ENCODE data around the gene GRK5. TPM values are rescaled to one million over a fixed set of nuclear protein-coding genes. Genes with fewer than 3 reads are reported as not detected.

GRK5 gene
- total and polyA plus RNA-seq, 5 donors from 2014 or later = 5.1 to 46.4 (median 14.5) TPM

DNA sequence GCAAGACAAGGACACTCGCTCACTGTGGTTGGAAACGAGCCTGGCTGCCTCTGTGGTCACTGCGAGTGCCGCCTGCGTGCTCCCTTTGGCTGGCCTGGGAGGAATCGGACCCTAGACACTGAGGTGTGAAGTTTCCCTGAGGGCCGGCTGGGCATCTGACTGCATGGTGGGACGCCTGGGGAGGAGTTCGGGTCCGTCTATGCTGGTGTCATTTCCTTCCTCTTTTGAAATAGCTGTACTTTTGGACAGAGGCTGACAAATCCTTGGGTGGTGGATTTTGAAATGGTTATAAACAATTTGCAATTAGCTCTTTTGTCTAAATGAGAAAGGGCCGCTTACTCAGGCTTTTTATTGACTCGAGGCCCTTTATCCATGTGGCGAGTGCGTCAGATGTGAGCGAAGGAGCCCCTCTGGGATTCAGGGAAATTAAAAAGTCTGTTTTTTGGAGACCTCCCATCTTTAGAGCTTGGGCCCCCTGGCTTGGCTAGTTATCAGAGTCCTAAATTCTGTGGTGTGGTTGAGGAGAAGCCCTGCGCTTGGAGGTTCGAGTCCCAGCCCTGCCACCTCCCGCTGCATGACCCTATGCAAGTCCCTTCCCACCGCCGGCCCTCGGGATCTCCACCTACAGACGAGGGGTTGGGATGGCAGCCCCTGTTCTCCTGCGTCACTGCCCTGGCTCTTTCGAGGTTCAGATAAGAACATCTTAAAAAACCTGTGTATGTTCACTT is 188.1 kb downstream of the GRK5 start:
- Histone ChIP-seq H3K36me3 (ENCODE audit: control insufficient read depth, insufficient read depth, low read length) (peaks cover 22% of the 10 kb centered on the region), H3K4me1 (ENCODE audit: control insufficient read depth, insufficient read depth, low read length, poor library complexity, severe bottlenecking) (no peaks in the 10 kb centered on the region), H3K27me3 (ENCODE audit: control insufficient read depth, insufficient read depth, low read length) (no peaks in the 10 kb centered on the region), H3K27ac (ENCODE audit: insufficient read depth, low read length, poor library complexity, severe bottlenecking) (no peak overlapping the region), H3K4me3 (ENCODE audit: low read depth, low read length) (no peak overlapping the region), H3K9me3 (ENCODE audit: control insufficient read depth in 2 of 2, low read length in 2 of 2) (no peaks in the 10 kb centered on the region)
- DNase-seq = no peak
- Mint-ChIP-seq H3K36me3 (peaks cover 16% of the 10 kb centered on the region), H3K4me1 (peaks cover 0 to 24% (median 17%) of the 10 kb centered on the region in 4 donors), H3K27me3 (no peaks in the 10 kb centered on the region), H3K27ac (peak overlapping the region; percentile 32 to 75 (median 52)), H3K9me3 (peaks cover 0 to 2% (median 0%) of the 10 kb centered on the region in 7 donors), H3K4me3 (no peak overlapping the region)
- no peak for ATAC-seq (ENCODE audit: low read depth in 2 of 2)

DNA sequence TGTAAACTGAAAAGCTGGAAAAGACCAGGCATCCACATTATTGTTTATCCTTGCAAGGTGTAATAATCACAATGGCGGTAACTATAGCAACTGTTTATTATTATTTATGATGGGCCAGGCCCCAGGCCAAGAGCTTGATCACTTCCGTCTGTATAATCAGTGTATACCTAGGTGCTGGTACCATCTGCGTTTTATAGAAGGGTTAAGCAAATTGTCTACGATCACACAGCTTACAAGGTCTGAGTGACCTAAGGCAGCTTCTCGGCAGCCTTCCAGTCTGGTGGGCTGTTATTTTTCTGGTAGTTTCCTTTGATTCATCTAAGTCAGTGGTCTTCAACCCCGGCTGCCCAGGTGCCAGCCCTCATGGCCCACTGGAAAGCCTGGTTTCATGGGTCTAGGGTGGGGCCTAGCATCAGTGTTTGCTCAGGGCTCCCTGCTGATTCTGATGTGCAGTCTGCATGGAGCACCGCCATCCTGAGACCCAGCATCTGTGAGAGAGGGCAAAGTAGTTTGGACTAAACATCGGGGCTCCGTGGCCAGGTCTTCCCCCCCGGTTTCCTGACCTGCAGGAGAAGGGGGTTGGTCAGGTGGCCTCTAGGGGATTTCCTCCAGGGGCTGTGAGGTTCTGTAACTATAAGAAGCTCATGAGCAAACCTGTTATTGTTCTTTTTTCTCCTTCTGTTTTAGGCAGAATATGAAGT is 188.8 kb downstream of the GRK5 start:
- Mint-ChIP-seq H3K4me3 (no peak overlapping the region), H3K9me3 (peaks cover 0 to 2% (median 0%) of the 10 kb centered on the region in 7 donors), H3K36me3 (peaks cover 16% of the 10 kb centered on the region), H3K27me3 (no peaks in the 10 kb centered on the region), H3K4me1 (peaks cover 0 to 24% (median 17%) of the 10 kb centered on the region in 4 donors), H3K27ac (peak overlapping the region; percentile 32 to 75 (median 52))
- Histone ChIP-seq H3K4me3 (ENCODE audit: low read depth, low read length) (no peak overlapping the region), H3K36me3 (ENCODE audit: control insufficient read depth, insufficient read depth, low read length) (peaks cover 22% of the 10 kb centered on the region), H3K9me3 (ENCODE audit: control insufficient read depth in 2 of 2, low read length in 2 of 2) (no peaks in the 10 kb centered on the region), H3K27ac (ENCODE audit: insufficient read depth, low read length, poor library complexity, severe bottlenecking) (no peak overlapping the region), H3K4me1 (ENCODE audit: control insufficient read depth, insufficient read depth, low read length, poor library complexity, severe bottlenecking) (no peaks in the 10 kb centered on the region), H3K27me3 (ENCODE audit: control insufficient read depth, insufficient read depth, low read length) (no peaks in the 10 kb centered on the region)
- DNase-seq (no peak), ATAC-seq (ENCODE audit: low read depth in 2 of 2) (no peak)

GRCh38 chr10:119396709-119397071 is 189.3 kb downstream of the GRK5 start:
- no peak overlapping the region for H3K27ac ChIP-seq (ENCODE audit: insufficient read depth, low read length, poor library complexity, severe bottlenecking)
- peaks cover 16% of the 10 kb centered on the region for H3K36me3 Mint-ChIP-seq
- H3K4me3 Mint-ChIP-seq = no peak overlapping the region
- DNase-seq = no peak
- peak overlapping the region in 1 of 3 donors; percentile 42 for H3K27ac Mint-ChIP-seq
- H3K4me3 ChIP-seq (ENCODE audit: low read depth, low read length) = no peak overlapping the region
- no peaks in the 10 kb centered on the region for H3K27me3 ChIP-seq (ENCODE audit: control insufficient read depth, insufficient read depth, low read length)
- no peaks in the 10 kb centered on the region for H3K27me3 Mint-ChIP-seq
- no peak for ATAC-seq (ENCODE audit: low read depth in 2 of 2)
- no peaks in the 10 kb centered on the region for H3K4me1 ChIP-seq (ENCODE audit: control insufficient read depth, insufficient read depth, low read length, poor library complexity, severe bottlenecking)
- H3K4me1 Mint-ChIP-seq = peaks cover 0 to 24% (median 17%) of the 10 kb centered on the region in 4 donors
- H3K9me3 Mint-ChIP-seq = peaks cover 0 to 2% (median 0%) of the 10 kb centered on the region in 7 donors
- peaks cover 22% of the 10 kb centered on the region for H3K36me3 ChIP-seq (ENCODE audit: control insufficient read depth, insufficient read depth, low read length)
- no peaks in the 10 kb centered on the region for H3K9me3 ChIP-seq (ENCODE audit: control insufficient read depth in 2 of 2, low read length in 2 of 2)

GRCh38 chr10:119397416-119397815 is 190.0 kb downstream of the GRK5 start:
- no peak overlapping the region for H3K4me3 ChIP-seq (ENCODE audit: low read depth, low read length)
- no peak overlapping the region for H3K27ac ChIP-seq (ENCODE audit: insufficient read depth, low read length, poor library complexity, severe bottlenecking)
- Mint-ChIP-seq H3K36me3 (peaks cover 16% of the 10 kb centered on the region), H3K4me1 (peaks cover 0 to 24% (median 17%) of the 10 kb centered on the region in 4 donors), H3K9me3 (peaks cover 0 to 2% (median 0%) of the 10 kb centered on the region in 7 donors), H3K4me3 (no peak overlapping the region), H3K27ac (peak overlapping the region in 1 of 3 donors; percentile 30), H3K27me3 (no peaks in the 10 kb centered on the region)
- no peak for ATAC-seq (ENCODE audit: low read depth in 2 of 2)
- no peak for DNase-seq
- no peaks in the 10 kb centered on the region for H3K27me3 ChIP-seq (ENCODE audit: control insufficient read depth, insufficient read depth, low read length)
- H3K9me3 ChIP-seq (ENCODE audit: control insufficient read depth in 2 of 2, low read length in 2 of 2) = no peaks in the 10 kb centered on the region
- no peaks in the 10 kb centered on the region for H3K4me1 ChIP-seq (ENCODE audit: control insufficient read depth, insufficient read depth, low read length, poor library complexity, severe bottlenecking)
- H3K36me3 ChIP-seq (ENCODE audit: control insufficient read depth, insufficient read depth, low read length) = peaks cover 22% of the 10 kb centered on the region

- H3K4me3 ChIP-seq (ENCODE audit: low read depth, low read length) = no peak overlapping the region
- peaks cover 16% of the 10 kb centered on the region for H3K36me3 Mint-ChIP-seq
- no peak for DNase-seq
- no peaks in the 10 kb centered on the region for H3K4me1 ChIP-seq (ENCODE audit: control insufficient read depth, insufficient read depth, low read length, poor library complexity, severe bottlenecking)
- H3K27ac ChIP-seq (ENCODE audit: insufficient read depth, low read length, poor library complexity, severe bottlenecking) = no peak overlapping the region
- peaks cover 22% of the 10 kb centered on the region for H3K36me3 ChIP-seq (ENCODE audit: control insufficient read depth, insufficient read depth, low read length)
- no peaks in the 10 kb centered on the region for H3K27me3 ChIP-seq (ENCODE audit: control insufficient read depth, insufficient read depth, low read length)
- H3K4me3 Mint-ChIP-seq = no peak overlapping the region
- ATAC-seq (ENCODE audit: low read depth in 2 of 2) = no peak
- no peaks in the 10 kb centered on the region for H3K9me3 ChIP-seq (ENCODE audit: control insufficient read depth in 2 of 2, low read length in 2 of 2)
- H3K4me1 Mint-ChIP-seq = peaks cover 0 to 16% (median 12%) of the 10 kb centered on the region in 4 donors
- H3K9me3 Mint-ChIP-seq = no peaks in the 10 kb centered on the region
- no peaks in the 10 kb centered on the region for H3K27me3 Mint-ChIP-seq
- H3K27ac Mint-ChIP-seq = no peak overlapping the region
These were observed 191.6 kb downstream of the GRK5 start for GRCh38 chr10:119398996-119399395.

DNA sequence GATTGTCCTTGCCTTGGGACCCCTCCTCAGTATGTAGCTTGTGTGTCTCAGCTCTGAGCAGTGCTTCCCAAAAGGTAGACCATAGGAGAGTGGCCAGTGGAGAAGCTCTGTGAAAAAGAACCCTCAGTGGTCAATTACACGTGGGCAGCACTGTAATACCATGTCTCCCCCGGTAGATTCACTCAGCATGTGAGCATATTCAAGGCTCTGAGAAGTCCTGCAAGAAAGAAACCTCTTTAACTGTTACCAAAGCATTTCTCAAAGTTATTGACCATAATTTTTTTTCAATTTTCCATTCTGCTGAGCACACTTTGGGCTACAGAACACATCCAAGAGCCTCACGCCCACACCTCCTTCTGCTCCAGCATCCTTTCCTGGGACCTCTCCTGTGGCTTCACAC is 192.1 kb downstream of the GRK5 start:
- Mint-ChIP-seq H3K4me3 (no peak overlapping the region), H3K9me3 (no peaks in the 10 kb centered on the region), H3K27me3 (no peaks in the 10 kb centered on the region), H3K36me3 (peaks cover 16% of the 10 kb centered on the region), H3K27ac (peak overlapping the region in 2 of 3 donors; percentile 47 to 87), H3K4me1 (peaks cover 0 to 14% (median 11%) of the 10 kb centered on the region in 4 donors)
- Histone ChIP-seq H3K4me1 (ENCODE audit: control insufficient read depth, insufficient read depth, low read length, poor library complexity, severe bottlenecking) (no peaks in the 10 kb centered on the region), H3K4me3 (ENCODE audit: low read depth, low read length) (no peak overlapping the region), H3K9me3 (ENCODE audit: control insufficient read depth in 2 of 2, low read length in 2 of 2) (no peaks in the 10 kb centered on the region), H3K27ac (ENCODE audit: insufficient read depth, low read length, poor library complexity, severe bottlenecking) (no peak overlapping the region), H3K27me3 (ENCODE audit: control insufficient read depth, insufficient read depth, low read length) (no peaks in the 10 kb centered on the region), H3K36me3 (ENCODE audit: control insufficient read depth, insufficient read depth, low read length) (peaks cover 22% of the 10 kb centered on the region)
- ATAC-seq (ENCODE audit: low read depth in 2 of 2) (no peak), DNase-seq (no peak)

DNA sequence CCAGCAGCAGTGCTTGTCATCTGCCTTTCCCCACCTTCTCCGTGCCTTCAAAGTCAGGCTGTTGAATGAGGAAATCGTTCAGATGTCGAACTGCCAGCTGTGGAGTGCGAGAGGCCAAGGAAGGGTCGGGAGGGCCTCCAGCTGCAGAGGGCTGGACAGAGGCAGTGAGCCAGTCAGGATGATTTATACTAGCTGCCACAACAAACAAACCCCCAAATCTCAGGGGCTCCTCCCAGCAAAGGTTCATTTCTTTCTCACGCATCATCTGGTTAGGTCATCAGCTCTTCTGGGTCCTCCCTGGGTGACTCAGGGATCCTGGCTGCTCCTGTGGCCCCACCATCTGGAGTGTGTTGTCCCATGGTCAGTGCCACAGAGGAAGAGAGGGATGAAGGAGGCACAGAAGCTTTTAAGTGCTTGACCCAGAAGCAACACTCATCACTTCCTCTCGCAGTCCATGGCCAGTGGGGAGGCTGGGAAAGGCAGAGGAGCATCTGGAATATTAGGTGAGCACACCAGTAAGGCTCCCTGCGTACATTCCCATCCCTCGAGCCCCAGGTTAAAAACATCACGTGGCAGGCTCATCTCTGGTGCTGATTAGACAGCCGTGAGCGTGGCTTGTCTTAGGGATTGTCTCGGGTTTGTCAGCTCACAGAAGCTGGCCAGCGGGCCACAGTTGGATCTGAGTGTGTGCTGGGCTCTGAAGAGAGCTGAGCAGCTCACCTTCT is 194.5 kb downstream of the GRK5 start:
- peak overlapping the region in 2 of 3 donors; percentile 64 to 76 for H3K27ac Mint-ChIP-seq
- ATAC-seq (ENCODE audit: low read depth in 2 of 2) (no peak), DNase-seq (no peak)
- Histone ChIP-seq H3K9me3 (ENCODE audit: control insufficient read depth in 2 of 2, low read length in 2 of 2) (no peaks in the 10 kb centered on the region), H3K27me3 (ENCODE audit: control insufficient read depth, insufficient read depth, low read length) (no peaks in the 10 kb centered on the region), H3K27ac (ENCODE audit: insufficient read depth, low read length, poor library complexity, severe bottlenecking) (no peak overlapping the region), H3K4me1 (ENCODE audit: control insufficient read depth, insufficient read depth, low read length, poor library complexity, severe bottlenecking) (no peaks in the 10 kb centered on the region), H3K36me3 (ENCODE audit: control insufficient read depth, insufficient read depth, low read length) (peaks cover 18% of the 10 kb centered on the region), H3K4me3 (ENCODE audit: low read depth, low read length) (no peak overlapping the region)
- peaks cover 13% of the 10 kb centered on the region for H3K36me3 Mint-ChIP-seq
- no peaks in the 10 kb centered on the region for H3K27me3 Mint-ChIP-seq
- H3K4me3 Mint-ChIP-seq = no peak overlapping the region
- no peaks in the 10 kb centered on the region for H3K9me3 Mint-ChIP-seq
- peaks cover 0 to 10% (median 7%) of the 10 kb centered on the region in 4 donors for H3K4me1 Mint-ChIP-seq

Measured in CD4-positive, CD25-positive, alpha-beta regulatory T cell (primary cell).